Right lobe of liver (tissue), 6 donors: ENCODE results near the gene NCKAP1. TPM values are rescaled to one million over a fixed set of nuclear protein-coding genes. Genes with fewer than 3 reads are reported as not detected.
"Not testable (repeated sequence)": the region's sequence is repeated elsewhere in the genome, so short reads cannot be mapped to it uniquely, and the experiment has no call there.

Experiments used
- ATAC-seq, 4 donors: fragments of 200-7000 bp; cut with Tn5 transposase; one replicate each; pipeline ENCODE4 v1.9.1; 2020; ENCODE audit warnings: mild to moderate bottlenecking in 4 of 4, moderate library complexity in 4 of 4
- DNase-seq, 3 donors: peaks; one replicate each; pipeline ENCODE4 v3.0.0-alpha.2; 2020
- H3K27ac ChIP-seq, 3 donors: fragments of 200-600 bp; one replicate each; pipeline ENCODE4 v1.8.0; 2022
- H3K27me3 ChIP-seq, 2 donors: fragments of 200-600 bp; one replicate each; pipeline ENCODE4 v1.8.0; 2022
- H3K36me3 ChIP-seq, 4 donors: fragments of 200-600 bp; sonication (generic) in 1 of 4; one replicate each; pipeline versions ENCODE4 v1.5.1 to v1.8.0; 2017 to 2022; ENCODE audit warnings: control low read depth in 1 of 4
- H3K4me1 ChIP-seq, 4 donors: fragments of 200-600 bp; sonication (generic) in 1 of 4; one replicate each; pipeline versions ENCODE4 v1.5.1 to v1.8.0; 2017 to 2022; ENCODE audit warnings: control low read depth in 1 of 4
- H3K4me3 ChIP-seq, 3 donors: fragments of 200-600 bp; one replicate each; pipeline ENCODE4 v1.8.0; 2022
- H3K9me3 ChIP-seq, 4 donors: fragments of 200-600 bp; sonication (generic) in 1 of 4; one replicate each; pipeline versions ENCODE4 v1.5.1 to v1.8.0; 2017 to 2022; ENCODE audit warnings: control low read depth in 1 of 4
- POLR2A ChIP-seq: fragments of 450-650 bp; IDR thresholded peaks from one replicate; pipeline ENCODE4 v1.6.1; 2017; ENCODE audit warnings: antibody characterized with exemption, mild to moderate bottlenecking
- WGBS: methylation state at CpG from one replicate; pipeline ENCODE4 v1.1.6; 2018; ENCODE audit warnings: low coverage, low lambda C conversion rate; ENCODE audit not compliant: insufficient coverage; ENCODE audit errors: missing lambda C conversion rate; 5-methylcytosine and 5-hydroxymethylcytosine counted together
- intact Hi-C, 2 donors: fragments of 100-400 bp; cut with DNase I; formaldehyde crosslinking; loops; one replicate each; pipeline versions ENCODE4 v1.11.2 to v1.14.1; 2022
- total RNA-seq, 6 experiments: library from RNA; depleted of rRNA in 2 of 6; stranded (reverse); fragments of >200 nt in 2 of 6; fragmentation: NEBNext Ultra II Directional in 3 of 6; extraction: Animal tissue kit (Norgen Biotek cat#: 25700) in 3 of 6; gene quantifications; one replicate each; pipeline versions ENCODE4 v1.1.0 to v1.2.4, GENCODE V29; 2016 to 2023
- TF ChIP-seq, protein P1 (sequence below), 4 donors: fragments of 200-600 bp in 3 of 4; fragments of 450-650 bp in 1 of 4; IDR thresholded peaks; one replicate each; pipeline versions ENCODE4 v1.5.1 to v1.8.0; 2016 to 2022; ENCODE audit warnings: antibody characterized with exemption in 4 of 4, mild to moderate bottlenecking in 2 of 4
- donor health status: DM: no; HTN: yes; CAD: no.
- donor health status: DM: no; HTN: no; CAD: no.
- donor health status: DM: no; HTN: no; CAD: no.
- donor health status: DM: no; HTN: yes; CAD: no.
- donor health status: DM: no; HTN: yes; CAD: no.

NCKAP1 gene
- total RNA-seq, 6 experiments from 2014 or later = 31.9 to 50.3 (median 43.3) TPM

DNA sequence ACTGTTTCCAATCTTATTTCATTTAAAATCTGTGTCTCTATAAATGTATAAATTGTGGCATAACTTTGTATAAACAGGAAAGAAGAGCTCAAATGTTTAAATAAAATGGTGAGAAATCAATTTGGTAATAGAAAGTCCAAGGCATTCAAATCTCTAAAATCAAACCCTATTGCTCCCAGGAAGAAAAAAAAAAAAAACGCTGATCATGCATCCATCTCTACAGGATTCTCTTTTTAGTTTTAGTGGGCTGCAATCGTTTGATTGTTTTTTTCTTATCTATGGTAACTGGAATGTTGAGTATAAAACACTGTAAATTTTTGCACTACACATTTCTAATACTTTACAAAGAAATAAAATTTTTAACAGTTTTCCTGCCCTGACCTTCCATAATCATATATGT, 75.6 kb downstream of the NCKAP1 start:
- H3K27ac ChIP-seq = no peak overlapping the region
- no peaks in the 10 kb centered on the region for H3K4me1 ChIP-seq
- H3K27me3 ChIP-seq = no peaks in the 10 kb centered on the region
- no peak for ATAC-seq
- intact Hi-C loops = no loop called here
- no peak for DNase-seq
- H3K4me3 ChIP-seq = no peak overlapping the region
- peaks cover 0 to 12% (median 0%) of the 10 kb centered on the region in 4 donors for H3K36me3 ChIP-seq
- 73% methylated on average over 2 of the region's 2 CpGs for WGBS
- H3K9me3 ChIP-seq = no peaks in the 10 kb centered on the region
- TF ChIP-seq, protein P1, sequence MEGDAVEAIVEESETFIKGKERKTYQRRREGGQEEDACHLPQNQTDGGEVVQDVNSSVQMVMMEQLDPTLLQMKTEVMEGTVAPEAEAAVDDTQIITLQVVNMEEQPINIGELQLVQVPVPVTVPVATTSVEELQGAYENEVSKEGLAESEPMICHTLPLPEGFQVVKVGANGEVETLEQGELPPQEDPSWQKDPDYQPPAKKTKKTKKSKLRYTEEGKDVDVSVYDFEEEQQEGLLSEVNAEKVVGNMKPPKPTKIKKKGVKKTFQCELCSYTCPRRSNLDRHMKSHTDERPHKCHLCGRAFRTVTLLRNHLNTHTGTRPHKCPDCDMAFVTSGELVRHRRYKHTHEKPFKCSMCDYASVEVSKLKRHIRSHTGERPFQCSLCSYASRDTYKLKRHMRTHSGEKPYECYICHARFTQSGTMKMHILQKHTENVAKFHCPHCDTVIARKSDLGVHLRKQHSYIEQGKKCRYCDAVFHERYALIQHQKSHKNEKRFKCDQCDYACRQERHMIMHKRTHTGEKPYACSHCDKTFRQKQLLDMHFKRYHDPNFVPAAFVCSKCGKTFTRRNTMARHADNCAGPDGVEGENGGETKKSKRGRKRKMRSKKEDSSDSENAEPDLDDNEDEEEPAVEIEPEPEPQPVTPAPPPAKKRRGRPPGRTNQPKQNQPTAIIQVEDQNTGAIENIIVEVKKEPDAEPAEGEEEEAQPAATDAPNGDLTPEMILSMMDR (IDR thresholded peaks at IDR 0.05) = no peak
- TF ChIP-seq POLR2A = no peak

DNA sequence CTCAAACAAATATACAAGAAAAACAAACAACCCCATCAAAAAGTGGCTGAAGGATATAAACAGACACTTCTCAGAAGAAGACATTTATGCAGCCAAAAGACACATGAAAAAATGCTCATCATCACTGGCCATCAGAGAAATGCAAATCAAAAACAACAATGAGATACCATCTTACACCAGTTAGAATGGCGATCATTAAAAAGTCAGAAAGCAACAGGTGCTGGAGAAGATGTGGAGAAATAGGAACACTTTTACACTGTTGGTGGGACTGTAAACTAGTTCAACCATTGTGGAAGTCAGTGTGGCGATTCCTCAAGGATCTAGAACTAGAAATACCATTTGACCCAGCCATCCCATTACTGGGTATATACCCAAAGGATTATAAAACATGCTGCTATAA, 77.4 kb downstream of the NCKAP1 start:
- H3K9me3 ChIP-seq, H3K4me3 ChIP-seq, DNase-seq, H3K4me1 ChIP-seq, ATAC-seq, H3K27me3 ChIP-seq, H3K27ac ChIP-seq, intact Hi-C loops: not testable (repeated sequence)
- H3K36me3 ChIP-seq = peaks cover 0 to 13% (median 0%) of the 10 kb centered on the region in 4 donors
- 100% methylated on average over 1 of the region's 2 CpGs for WGBS

DNA sequence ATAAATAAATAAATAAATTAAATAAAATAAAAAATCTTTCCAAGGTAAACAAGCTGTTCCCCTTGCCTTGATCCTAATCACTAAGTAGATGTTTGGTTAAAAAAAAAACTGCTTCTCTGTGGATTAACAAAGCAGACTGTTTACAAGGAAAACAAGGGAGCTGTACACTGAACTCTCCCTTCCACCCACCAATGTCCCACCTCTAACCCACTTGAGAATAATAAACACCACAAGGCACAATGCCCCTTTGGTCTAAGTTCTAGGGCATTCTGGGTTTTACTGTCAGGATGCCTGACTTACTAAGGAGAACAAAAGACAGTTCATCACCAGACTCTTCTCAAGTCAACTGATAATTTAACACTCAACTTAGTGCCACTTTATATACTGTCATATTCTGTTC, 83.5 kb downstream of the NCKAP1 start:
- H3K4me3 ChIP-seq = no peak overlapping the region
- intact Hi-C loops = no loop called here
- DNase-seq (no peak), ATAC-seq (peak in 1 of 4 donors; percentile 45)
- TF ChIP-seq POLR2A = no peak
- TF ChIP-seq, protein P1 (IDR thresholded peaks at IDR 0.05) = no peak
- peaks cover 0 to 3% (median 0%) of the 10 kb centered on the region in 4 donors for H3K4me1 ChIP-seq
- H3K9me3 ChIP-seq = no peaks in the 10 kb centered on the region
- H3K27me3 ChIP-seq = no peaks in the 10 kb centered on the region
- no peak overlapping the region for H3K27ac ChIP-seq
- peaks cover 0 to 18% (median 0%) of the 10 kb centered on the region in 4 donors for H3K36me3 ChIP-seq

DNA sequence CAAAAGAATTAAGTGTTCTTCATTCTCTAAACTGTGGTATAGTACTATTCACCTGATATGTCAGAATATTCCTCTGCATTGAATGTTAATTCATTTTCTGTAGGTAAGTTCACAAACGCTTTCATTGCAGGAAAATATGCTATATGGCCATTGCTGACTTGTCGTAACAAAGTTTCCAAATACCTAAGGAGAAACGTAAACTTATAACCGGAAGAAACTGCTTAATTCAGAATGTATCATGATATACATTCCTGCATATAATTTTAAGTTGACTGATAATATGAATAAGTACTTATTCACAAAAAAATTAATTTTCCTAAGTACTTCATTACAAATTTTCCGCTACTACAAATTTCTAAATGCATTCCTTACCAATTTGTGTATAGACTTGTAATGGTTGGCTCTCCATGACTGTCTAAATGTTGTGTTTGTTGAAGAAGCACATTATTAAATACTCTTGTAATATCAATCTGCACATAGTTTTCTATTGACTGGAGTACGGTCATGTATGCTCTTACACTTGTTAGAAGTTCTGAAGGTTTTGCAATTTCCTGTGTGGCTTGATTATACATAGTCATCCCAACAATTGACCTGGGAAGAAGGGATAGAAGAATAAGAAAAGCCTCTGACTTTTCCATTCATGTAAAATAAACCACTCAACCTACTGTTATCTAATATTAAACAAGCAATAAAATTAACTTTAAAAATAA, 85.4 kb downstream of the NCKAP1 start:
- Histone ChIP-seq H3K27me3 (no peaks in the 10 kb centered on the region), H3K9me3 (no peaks in the 10 kb centered on the region), H3K4me3 (no peak overlapping the region), H3K4me1 (peaks cover 0 to 3% (median 0%) of the 10 kb centered on the region in 4 donors), H3K27ac (no peak overlapping the region), H3K36me3 (peaks cover 0 to 18% (median 0%) of the 10 kb centered on the region in 4 donors)
- DNase-seq = no peak
- ATAC-seq = no peak
- intact Hi-C loops = no loop called here
- TF ChIP-seq, protein P1 (IDR thresholded peaks at IDR 0.05) = no peak
- no peak for TF ChIP-seq POLR2A
- WGBS = 91% methylated on average over 6 of the region's 6 CpGs

DNA sequence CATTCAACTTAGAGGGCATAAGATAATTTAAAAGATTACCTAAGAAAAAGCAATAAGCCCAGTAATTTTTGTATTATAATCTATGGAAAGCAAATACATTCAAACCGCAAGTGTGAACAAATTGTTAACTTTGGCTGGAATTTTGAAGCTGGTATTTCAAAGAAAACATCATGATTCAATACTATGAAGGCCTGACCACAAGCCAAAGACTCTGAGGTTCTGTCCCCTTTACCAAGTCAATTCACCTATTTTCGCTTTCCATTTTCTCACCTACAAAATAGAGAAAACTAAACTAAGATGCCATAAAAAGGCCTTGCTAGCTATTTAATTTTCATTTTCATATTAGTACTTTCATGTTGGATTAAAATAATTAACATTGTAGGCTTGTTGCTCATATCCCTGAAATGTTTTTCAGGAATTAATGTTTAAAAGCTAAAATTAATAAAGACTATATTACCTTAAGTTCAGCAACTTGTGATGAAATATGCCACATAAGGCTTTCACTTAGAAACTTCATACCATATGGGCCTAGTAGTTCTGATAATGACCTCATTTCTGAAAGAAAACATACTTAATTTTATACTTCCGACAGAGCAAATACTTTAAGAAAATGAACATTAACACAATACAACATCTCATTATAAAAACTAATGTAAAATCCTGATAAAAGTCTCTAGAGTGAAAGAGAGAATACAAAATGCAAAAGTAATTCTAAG, 86.2 kb downstream of the NCKAP1 start:
- Histone ChIP-seq H3K4me3 (no peak overlapping the region), H3K27ac (no peak overlapping the region), H3K27me3 (no peaks in the 10 kb centered on the region), H3K4me1 (peaks cover 0 to 3% (median 0%) of the 10 kb centered on the region in 4 donors), H3K36me3 (peaks cover 0 to 18% (median 0%) of the 10 kb centered on the region in 4 donors), H3K9me3 (no peaks in the 10 kb centered on the region)
- TF ChIP-seq, protein P1 (IDR thresholded peaks at IDR 0.05) = no peak
- no peak for TF ChIP-seq POLR2A
- intact Hi-C loops = no loop called here
- no peak for DNase-seq
- 89% methylated on average over 3 of the region's 3 CpGs for WGBS
- ATAC-seq = no peak
